KMS-11 (cell line): ENCODE results near the gene DSG3.
A peak's percentile ranks its signal among the peaks of the same experiment; 100 is the strongest.

Source experiments
- H2AFZ ChIP-seq: fragments of 200-600 bp; sonication (generic); 2 replicates; pipeline ENCODE4 v1.6.1; 2016; ENCODE audit warnings: antibody characterized with exemption, mixed run types, low read depth
- H3K27ac ChIP-seq: fragments of 200-600 bp; sonication (generic); 2 replicates; pipeline ENCODE4 v1.6.1; 2016; ENCODE audit warnings: mild to moderate bottlenecking, mixed run types
- H3K27me3 ChIP-seq: fragments of 200-600 bp; sonication (generic); 2 replicates; pipeline ENCODE4 v1.6.1; 2017; ENCODE audit warnings: mild to moderate bottlenecking, low read depth, mixed run types, moderate library complexity; ENCODE audit not compliant: insufficient read depth
- H3K36me3 ChIP-seq: fragments of 200-600 bp; sonication (generic); 2 replicates; pipeline ENCODE4 v1.6.1; 2017; ENCODE audit warnings: mild to moderate bottlenecking, mixed run types; ENCODE audit not compliant: insufficient read depth
- H3K4me1 ChIP-seq: fragments of 200-600 bp; sonication (generic); 2 replicates; pipeline ENCODE4 v1.6.1; 2016; ENCODE audit warnings: mild to moderate bottlenecking, low read depth, mixed run types; ENCODE audit not compliant: poor library complexity, severe bottlenecking
- H3K4me2 ChIP-seq: fragments of 200-600 bp; sonication (generic); 2 replicates; pipeline ENCODE4 v1.7.0; 2016; ENCODE audit warnings: mild to moderate bottlenecking, mixed run types
- H3K4me3 ChIP-seq: fragments of 200-600 bp; sonication (generic); IDR thresholded peaks from 2 replicates; pipeline ENCODE4 v1.6.1; 2017; ENCODE audit warnings: low read depth, low read length, mixed read lengths; ENCODE audit not compliant: insufficient read depth
- H3K79me2 ChIP-seq: fragments of 200-600 bp; sonication (generic); 2 replicates; pipeline ENCODE4 v1.6.1; 2016; ENCODE audit warnings: low read depth, mixed run types; ENCODE audit not compliant: insufficient read depth
- H3K9ac ChIP-seq: fragments of 200-600 bp; sonication (generic); 2 replicates; pipeline ENCODE4 v1.6.1; 2016; ENCODE audit warnings: mild to moderate bottlenecking, mixed run types
- H4K20me1 ChIP-seq: fragments of 200-600 bp; sonication (generic); 2 replicates; pipeline ENCODE4 v1.6.1; 2016; ENCODE audit warnings: mild to moderate bottlenecking, mixed run types; ENCODE audit not compliant: insufficient read depth
- TF ChIP-seq, protein P1 (sequence below): fragments of 200-600 bp; sonication (generic); conservative IDR thresholded peaks from 2 replicates; pipeline ENCODE4 v1.6.1; 2017; ENCODE audit warnings: low read depth, mild to moderate bottlenecking, antibody characterized with exemption, low read length, moderate library complexity, mixed read lengths

The DSG3 gene

DNA sequence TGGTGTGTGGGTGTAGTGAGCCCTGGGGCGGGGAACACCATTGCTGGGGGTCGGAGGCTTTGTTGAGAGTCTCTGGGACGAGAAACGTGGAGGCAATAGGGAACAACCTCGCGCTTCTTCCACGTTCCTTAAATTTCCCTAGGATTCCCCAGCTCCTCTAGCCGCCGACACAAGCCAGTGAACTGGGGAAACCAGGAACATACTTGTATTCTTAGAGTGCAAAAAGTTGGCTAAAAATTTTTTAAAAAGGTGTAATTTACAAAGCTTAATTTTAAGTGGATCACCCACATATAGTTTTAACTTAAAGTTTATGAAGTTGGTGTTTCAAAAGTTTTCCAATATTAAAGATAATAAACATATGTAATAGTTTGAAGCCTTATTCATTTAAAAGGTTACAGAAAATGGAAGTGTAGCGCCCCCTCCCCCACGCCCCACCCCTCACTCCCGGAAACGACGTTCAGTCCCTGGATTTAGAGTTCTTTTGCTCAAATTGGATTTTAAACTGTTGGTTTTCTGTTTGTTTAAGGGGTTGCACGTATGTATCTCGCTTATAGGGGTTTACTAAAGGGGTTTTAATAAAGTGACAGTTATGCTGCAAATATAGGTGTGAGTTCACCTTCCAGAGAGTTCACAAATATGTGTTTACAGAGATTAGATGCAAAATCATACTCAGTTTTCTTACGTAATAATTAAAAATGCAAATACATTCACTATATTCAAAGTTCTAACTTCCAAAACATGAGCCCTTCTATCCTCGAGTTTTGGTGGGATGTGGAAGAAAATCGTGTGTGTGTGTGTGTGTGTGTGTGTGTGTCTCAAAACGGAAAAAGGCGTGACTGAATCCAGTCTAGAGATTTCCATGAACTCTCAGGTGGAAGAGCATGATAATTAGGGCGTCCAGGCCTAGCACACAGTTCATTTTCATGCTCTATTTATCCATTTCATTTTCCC, 51.3 kb downstream of the DSG3 start:
- peaks cover 40% of the 10 kb centered on the region; the same call in 1 of the 2 replicates for H3K79me2 ChIP-seq

DNA sequence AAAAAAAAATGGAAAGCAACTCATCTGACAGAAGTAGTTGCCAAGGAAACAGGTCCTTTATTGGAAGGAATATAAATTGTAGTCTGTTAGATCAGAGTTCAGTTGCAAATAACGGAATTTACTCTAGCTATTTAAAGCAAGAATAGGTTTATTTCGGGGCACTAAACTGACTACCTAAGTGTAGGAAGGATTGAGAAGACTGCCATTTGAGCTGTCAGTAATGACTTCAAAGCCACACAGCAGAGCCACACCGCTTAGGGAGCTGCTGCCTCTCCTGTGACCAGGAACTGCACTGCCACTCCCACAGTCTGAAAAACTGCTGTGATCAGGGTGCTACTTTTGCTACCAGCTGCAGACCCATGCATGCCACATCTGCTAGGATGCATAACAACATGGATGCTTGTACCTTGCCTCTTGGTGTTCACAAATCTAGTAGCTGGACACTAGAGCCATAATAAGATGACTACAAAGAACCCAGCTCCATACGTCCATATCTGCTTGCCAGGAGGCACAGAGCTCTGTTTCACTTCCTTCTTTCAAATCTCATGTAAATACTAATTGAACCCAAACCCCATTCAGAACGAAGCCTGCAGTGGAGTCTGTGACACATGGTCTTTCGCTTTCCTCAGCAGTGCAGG, 52.6 kb downstream of the DSG3 start:
- H3K27ac ChIP-seq = peak overlapping the region; percentile 62
- H3K4me2 ChIP-seq = peak overlapping the region; percentile 83
- peaks cover 49% of the 10 kb centered on the region; the same call in 1 of the 2 replicates for H3K79me2 ChIP-seq
- H3K4me3 ChIP-seq = no peak overlapping the region
- TF ChIP-seq, protein P1, sequence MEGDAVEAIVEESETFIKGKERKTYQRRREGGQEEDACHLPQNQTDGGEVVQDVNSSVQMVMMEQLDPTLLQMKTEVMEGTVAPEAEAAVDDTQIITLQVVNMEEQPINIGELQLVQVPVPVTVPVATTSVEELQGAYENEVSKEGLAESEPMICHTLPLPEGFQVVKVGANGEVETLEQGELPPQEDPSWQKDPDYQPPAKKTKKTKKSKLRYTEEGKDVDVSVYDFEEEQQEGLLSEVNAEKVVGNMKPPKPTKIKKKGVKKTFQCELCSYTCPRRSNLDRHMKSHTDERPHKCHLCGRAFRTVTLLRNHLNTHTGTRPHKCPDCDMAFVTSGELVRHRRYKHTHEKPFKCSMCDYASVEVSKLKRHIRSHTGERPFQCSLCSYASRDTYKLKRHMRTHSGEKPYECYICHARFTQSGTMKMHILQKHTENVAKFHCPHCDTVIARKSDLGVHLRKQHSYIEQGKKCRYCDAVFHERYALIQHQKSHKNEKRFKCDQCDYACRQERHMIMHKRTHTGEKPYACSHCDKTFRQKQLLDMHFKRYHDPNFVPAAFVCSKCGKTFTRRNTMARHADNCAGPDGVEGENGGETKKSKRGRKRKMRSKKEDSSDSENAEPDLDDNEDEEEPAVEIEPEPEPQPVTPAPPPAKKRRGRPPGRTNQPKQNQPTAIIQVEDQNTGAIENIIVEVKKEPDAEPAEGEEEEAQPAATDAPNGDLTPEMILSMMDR = 0 out of 2 replicates have a peak, but pooled peaks have one; percentile 11
- H3K9ac ChIP-seq = peak overlapping the region; percentile 28; the same call in 1 of the 2 replicates
- no peaks in the 10 kb centered on the region for H4K20me1 ChIP-seq
- peak overlapping the region; percentile 45; the same call in 1 of the 2 replicates for H2AFZ ChIP-seq
- no peaks in the 10 kb centered on the region for H3K27me3 ChIP-seq
- H3K36me3 ChIP-seq = no peaks in the 10 kb centered on the region
- peaks cover 27% of the 10 kb centered on the region for H3K4me1 ChIP-seq

More for the DNA sequence above, 51.3 kb downstream of the DSG3 start:
- Histone ChIP-seq H3K4me1 (peaks cover 27% of the 10 kb centered on the region), H3K9ac (peak overlapping the region; percentile 75), H3K36me3 (no peaks in the 10 kb centered on the region), H4K20me1 (no peaks in the 10 kb centered on the region), H3K27me3 (no peaks in the 10 kb centered on the region), H3K4me3 (no peak overlapping the region), H2AFZ (peak overlapping the region; percentile 89), H3K27ac (peak overlapping the region; percentile 62), H3K4me2 (peak overlapping the region; percentile 83)
- TF ChIP-seq, protein P1 = no peak

DNA sequence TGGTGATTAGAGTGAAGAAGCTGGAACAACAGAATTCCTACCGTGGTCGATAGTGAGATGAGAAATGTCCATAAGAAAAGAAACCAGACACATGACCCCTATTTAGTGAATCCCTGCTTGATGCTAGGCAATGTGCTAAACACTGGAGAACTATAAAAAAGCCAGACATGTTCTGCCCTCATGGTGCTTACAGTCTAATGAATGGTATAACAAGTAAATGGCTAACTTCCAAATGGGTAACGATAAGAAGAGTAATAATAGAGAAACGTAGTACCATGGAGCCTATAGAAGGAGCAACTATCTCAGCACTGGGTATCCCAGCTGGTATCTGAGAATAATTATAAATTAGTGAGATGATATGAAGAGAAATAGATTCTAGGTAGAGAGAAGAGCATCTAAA, 55.5 kb downstream of the DSG3 start:
- TF ChIP-seq, protein P1 = no peak
- Histone ChIP-seq H3K9ac (no peak overlapping the region), H3K4me2 (no peak overlapping the region), H2AFZ (no peak overlapping the region), H3K36me3 (no peaks in the 10 kb centered on the region), H3K27me3 (no peaks in the 10 kb centered on the region), H4K20me1 (no peaks in the 10 kb centered on the region), H3K4me3 (no peak overlapping the region), H3K79me2 (peaks cover 65% of the 10 kb centered on the region; the same call in 1 of the 2 replicates), H3K27ac (no peak overlapping the region), H3K4me1 (peaks cover 27% of the 10 kb centered on the region)

DNA sequence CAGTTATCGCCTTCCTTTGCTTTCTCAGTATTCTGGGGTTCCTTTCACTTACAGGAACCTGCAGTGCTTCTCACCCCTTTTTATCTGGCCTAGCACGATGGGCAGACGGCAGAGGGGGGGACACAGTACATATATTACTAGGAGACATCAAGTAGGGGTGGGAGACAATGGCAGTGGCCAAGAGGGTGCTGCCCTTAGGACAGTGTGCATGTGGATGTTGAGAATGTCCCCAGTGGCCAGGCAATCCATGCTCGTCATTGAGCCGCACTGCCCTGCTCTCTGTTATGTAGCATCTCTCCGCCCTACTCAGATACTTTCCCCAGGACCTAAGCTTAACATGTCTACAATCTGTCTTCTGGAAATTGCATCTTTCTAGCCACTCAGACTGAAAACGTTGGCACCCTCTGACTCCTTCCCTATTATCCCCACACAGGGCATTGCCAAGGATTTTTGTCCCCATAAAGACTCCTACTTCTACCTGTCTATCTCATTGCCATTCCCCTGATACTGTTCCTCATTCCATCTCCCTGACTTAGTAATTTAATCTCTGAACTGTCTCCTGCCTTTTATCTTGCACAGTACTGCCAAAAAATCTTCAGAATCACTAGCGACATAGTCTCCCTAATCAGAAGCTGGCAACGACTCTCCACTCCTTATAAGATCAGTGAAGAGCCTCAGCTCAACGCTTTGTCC, 57.1 kb downstream of the DSG3 start:
- Histone ChIP-seq H2AFZ (no peak overlapping the region), H3K27me3 (no peaks in the 10 kb centered on the region), H3K36me3 (no peaks in the 10 kb centered on the region), H3K4me3 (no peak overlapping the region), H4K20me1 (no peaks in the 10 kb centered on the region), H3K4me2 (no peak overlapping the region), H3K79me2 (peaks cover 62% of the 10 kb centered on the region; the same call in 1 of the 2 replicates), H3K4me1 (peaks cover 22% of the 10 kb centered on the region), H3K9ac (no peak overlapping the region), H3K27ac (no peak overlapping the region)
- TF ChIP-seq, protein P1 = no peak
